Endothelial cell of umbilical vein (primary cell): ENCODE measurements around the gene PDE3A. TPM values are rescaled to one million over a fixed set of nuclear protein-coding genes. Genes with fewer than 3 reads are reported as not detected.

Experiments
- BruUV-seq: library from RNA; stranded (reverse); fragments of 400-500 nt; replicated peaks from 2 replicates; lab custom pipeline; 2021; lab: Mats Ljungman, UMichigan
- CTCF ChIA-PET: fragments of 300-600, 350-600 bp; sonication (Branson Sonifier 250); formaldehyde crosslinking; loops from one replicate; lab custom pipeline; 2021; ENCODE audit warnings: antibody characterized with exemption, inconsistent platforms; lab: Charles Lee
- POLR2A ChIA-PET: fragments of 300-600, 350-600 bp; sonication (Branson Sonifier 250); formaldehyde crosslinking; loops from one replicate; lab custom pipeline; 2021; ENCODE audit warnings: antibody characterized with exemption, inconsistent platforms; lab: Charles Lee
- DNase-seq: peaks from one replicate; pipeline ENCODE4 v3.0.0-alpha.2; 2011; ENCODE audit warnings: low read depth, low spot score
- FAIRE-seq: peaks from 2 replicates; lab custom pipeline; 2011; peaks lifted over from hg19 to GRCh38; lab: Jason Lieb, UNC
- H2AFZ ChIP-seq: 2 replicates; pipeline ENCODE4 v1.6.0; 2012; ENCODE audit warnings: low read depth, low read length, control low read depth, inconsistent platforms
- H3K27ac ChIP-seq: 2 replicates; pipeline ENCODE4 v1.5.1; 2011; ENCODE audit warnings: low read depth, mild to moderate bottlenecking, control low read depth, low read length, moderate library complexity; ENCODE audit not compliant: insufficient read depth
- H3K27me3 ChIP-seq, 2 experiments: 2 replicates each; pipeline versions ENCODE4 v1.6.0 to v1.6.1; 2011; ENCODE audit warnings: low read length in 2 of 2, mixed read lengths in 1 of 2; ENCODE audit not compliant: control insufficient read depth in 2 of 2, insufficient read depth in 2 of 2
- H3K36me3 ChIP-seq, 2 experiments: 2 replicates in 1 of 2; 3 replicates in 1 of 2; pipeline ENCODE4 v1.5.1; 2011; ENCODE audit warnings: low read length in 2 of 2, mild to moderate bottlenecking in 1 of 2, moderate library complexity in 1 of 2; ENCODE audit not compliant: control insufficient read depth in 2 of 2, insufficient read depth in 2 of 2; ENCODE audit errors: extremely low read depth in 1 of 2
- H3K4me1 ChIP-seq: 3 replicates; pipeline ENCODE4 v1.5.1; 2011; ENCODE audit warnings: mild to moderate bottlenecking, low read length; ENCODE audit not compliant: control insufficient read depth, insufficient read depth; ENCODE audit errors: extremely low read depth
- H3K4me2 ChIP-seq: 2 replicates; pipeline ENCODE4 v1.6.1; 2011; ENCODE audit warnings: low read length, control low read depth, mixed read lengths; ENCODE audit not compliant: insufficient read depth
- H3K4me3 ChIP-seq, 3 experiments: fragments of 200-600 bp in 1 of 3; sonication (generic), shearing (Covaris generic) in 1 of 3; replicated peaks in 1 of 3; 2 replicates each; pipeline ENCODE4 v1.5.1; 2011 to 2016; ENCODE audit warnings: control low read depth in 3 of 3, low read length in 3 of 3, mild to moderate bottlenecking in 2 of 3, inconsistent platforms in 1 of 3, low read depth in 1 of 3, moderate library complexity in 1 of 3; ENCODE audit not compliant: insufficient read depth in 1 of 3
- H3K79me2 ChIP-seq: 2 replicates; pipeline ENCODE4 v1.6.0; 2012; ENCODE audit warnings: low read length, inconsistent platforms; ENCODE audit not compliant: control insufficient read depth, insufficient read depth
- H3K9ac ChIP-seq: replicated peaks from 2 replicates; pipeline ENCODE3; 2011; ENCODE audit warnings: low read length, control low read depth; ENCODE audit not compliant: insufficient read depth; ENCODE audit errors: extremely low read depth
- H3K9me1 ChIP-seq: replicated peaks from 3 replicates; pipeline ENCODE4 v1.6.0; 2011; ENCODE audit warnings: mild to moderate bottlenecking, low read length; ENCODE audit not compliant: control insufficient read depth, insufficient read depth; ENCODE audit errors: extremely low read depth
- H3K9me3 ChIP-seq: replicated peaks from 2 replicates; pipeline ENCODE4 v1.5.1; 2012; ENCODE audit warnings: low read length, inconsistent platforms; ENCODE audit not compliant: control insufficient read depth, insufficient read depth
- H4K20me1 ChIP-seq: replicated peaks from 2 replicates; pipeline ENCODE3; 2011; ENCODE audit warnings: mild to moderate bottlenecking, low read length; ENCODE audit not compliant: control insufficient read depth, insufficient read depth; ENCODE audit errors: extremely low read depth
- EZH2 ChIP-seq: IDR thresholded peaks from 2 replicates; pipeline ENCODE4 v1.6.1; 2012; ENCODE audit warnings: borderline replicate concordance, low read depth, mild to moderate bottlenecking, moderate library complexity, low read length, inconsistent platforms; ENCODE audit not compliant: severe bottlenecking
- FOS ChIP-seq: IDR thresholded peaks from 2 replicates; pipeline ENCODE4 v1.6.1; 2011; ENCODE audit warnings: mild to moderate bottlenecking, low read length, moderate library complexity, borderline replicate concordance; ENCODE audit not compliant: insufficient read depth
- GATA2 ChIP-seq: IDR thresholded peaks from 2 replicates; pipeline ENCODE4 v1.7.0; 2011; ENCODE audit warnings: low read depth, mild to moderate bottlenecking, moderate library complexity, mixed read lengths, low read length; ENCODE audit not compliant: insufficient read length, insufficient read depth
- JUN ChIP-seq: IDR thresholded peaks from 2 replicates; pipeline ENCODE4 v1.6.1; 2011; ENCODE audit warnings: borderline replicate concordance, low read depth; ENCODE audit not compliant: insufficient read length, insufficient read depth
- MYC ChIP-seq: IDR thresholded peaks from one replicate; pipeline ENCODE4 v1.6.1; 2011; ENCODE audit warnings: mild to moderate bottlenecking, low read depth, low read length
- POLR2A ChIP-seq: IDR thresholded peaks from 2 replicates; pipeline ENCODE4 v1.6.1; 2012; ENCODE audit warnings: low read depth, mild to moderate bottlenecking, control low read depth, low read length
- POLR2AphosphoS5 ChIP-seq: IDR thresholded peaks from 2 replicates; pipeline ENCODE4 v1.6.1; 2012; ENCODE audit warnings: low read depth, mild to moderate bottlenecking, control low read depth, low read length, moderate library complexity; ENCODE audit not compliant: insufficient read depth
- dilution Hi-C: fragments of 300-500 bp; cut with MboI; formaldehyde crosslinking; loops from one replicate; pipeline ENCODE4 v1.15.0; 2019; ENCODE audit warnings: low sequenced_read_pairs; ENCODE audit not compliant: extremely low pct_ligation_motif_present
- intact Hi-C: fragments of 100-400 bp; cut with micrococcal nuclease; formaldehyde crosslinking; loops from one replicate; pipeline ENCODE4 v1.10.0; 2022
- polyA plus RNA-seq, 4 experiments: library from polyadenylated mRNA; depleted of rRNA in 3 of 4; stranded (reverse) in 3 of 4; unstranded in 1 of 4; fragments of >200 nt; gene quantifications; 2 replicates each; pipeline versions ENCODE4 v1.2.1 to v1.2.3, GENCODE V29; 2011 to 2012; ENCODE audit warnings: missing spikeins in 1 of 4
- total RNA-seq: library from RNA; stranded (reverse); gene quantifications from 2 replicates; pipeline ENCODE4 v1.2.3, GENCODE V29; 2021
- TF ChIP-seq, protein P1 (sequence below): IDR thresholded peaks from 2 replicates; pipeline ENCODE4 v1.6.1; 2011; ENCODE audit not compliant: insufficient read depth, insufficient read length
- TF ChIP-seq, protein P2 (sequence below), 2 donors: IDR thresholded peaks; 1 replicate in 1 of 2; 2 replicates in 1 of 2; pipeline ENCODE4 v1.5.1; 2011; ENCODE audit warnings: low read length in 2 of 2, mild to moderate bottlenecking in 2 of 2, moderate library complexity in 2 of 2, control low read depth in 1 of 2, inconsistent platforms in 1 of 2, low read depth in 1 of 2; ENCODE audit not compliant: insufficient read depth in 1 of 2; ENCODE audit errors: extremely low read depth in 1 of 2

The PDE3A gene
- total and polyA plus RNA-seq, 2 donors (not counting 3 experiments of a cell fraction or from before 2014, with no cell fraction given): 14.0 to 27.4 TPM

DNA sequence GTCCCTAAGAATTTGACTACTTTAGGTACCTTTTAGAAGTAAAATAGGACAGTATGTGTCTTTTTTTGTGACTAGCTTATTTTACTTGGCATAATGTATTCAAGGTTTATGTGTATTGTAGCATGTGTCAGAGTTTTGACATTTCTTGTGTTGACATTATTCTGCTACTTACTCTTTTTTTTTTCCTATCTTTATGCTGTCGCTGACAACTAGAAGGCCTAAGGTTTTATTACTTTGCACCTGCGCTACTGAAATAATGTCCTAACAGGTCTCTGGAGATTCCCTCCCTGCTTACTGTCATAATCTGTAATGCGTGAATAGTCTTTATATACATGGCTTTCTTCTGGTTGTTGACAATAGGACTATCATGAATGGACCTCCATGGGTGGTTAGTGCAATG lies 43.0 kb downstream of the PDE3A start:
- no peak for FAIRE-seq

More for the DNA sequence above, 43.0 kb downstream of the PDE3A start:
- Histone ChIP-seq H3K9me3 (no peaks in the 10 kb centered on the region), H3K9ac (no peak overlapping the region), H3K79me2 (peaks cover 22% of the 10 kb centered on the region), H3K27me3 (no peaks in the 10 kb centered on the region), H3K4me3 (no peak overlapping the region), H3K27ac (no peak overlapping the region), H3K4me1 (no peaks in the 10 kb centered on the region), H3K4me2 (no peak overlapping the region), H4K20me1 (peaks cover 8% of the 10 kb centered on the region), H3K36me3 (no peaks in the 10 kb centered on the region), H2AFZ (no peak overlapping the region), H3K9me1 (no peaks in the 10 kb centered on the region)
- CTCF ChIA-PET: no interaction called here
- DNase-seq: no peak
- no peak for TF ChIP-seq POLR2AphosphoS5
- no peak for TF ChIP-seq GATA2
- no peak for TF ChIP-seq POLR2A
- no peak for TF ChIP-seq MYC
- no peak for TF ChIP-seq JUN
- TF ChIP-seq EZH2: no peak
- TF ChIP-seq, protein P1, sequence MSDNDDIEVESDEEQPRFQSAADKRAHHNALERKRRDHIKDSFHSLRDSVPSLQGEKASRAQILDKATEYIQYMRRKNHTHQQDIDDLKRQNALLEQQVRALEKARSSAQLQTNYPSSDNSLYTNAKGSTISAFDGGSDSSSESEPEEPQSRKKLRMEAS: no peak
- TF ChIP-seq, protein P2, sequence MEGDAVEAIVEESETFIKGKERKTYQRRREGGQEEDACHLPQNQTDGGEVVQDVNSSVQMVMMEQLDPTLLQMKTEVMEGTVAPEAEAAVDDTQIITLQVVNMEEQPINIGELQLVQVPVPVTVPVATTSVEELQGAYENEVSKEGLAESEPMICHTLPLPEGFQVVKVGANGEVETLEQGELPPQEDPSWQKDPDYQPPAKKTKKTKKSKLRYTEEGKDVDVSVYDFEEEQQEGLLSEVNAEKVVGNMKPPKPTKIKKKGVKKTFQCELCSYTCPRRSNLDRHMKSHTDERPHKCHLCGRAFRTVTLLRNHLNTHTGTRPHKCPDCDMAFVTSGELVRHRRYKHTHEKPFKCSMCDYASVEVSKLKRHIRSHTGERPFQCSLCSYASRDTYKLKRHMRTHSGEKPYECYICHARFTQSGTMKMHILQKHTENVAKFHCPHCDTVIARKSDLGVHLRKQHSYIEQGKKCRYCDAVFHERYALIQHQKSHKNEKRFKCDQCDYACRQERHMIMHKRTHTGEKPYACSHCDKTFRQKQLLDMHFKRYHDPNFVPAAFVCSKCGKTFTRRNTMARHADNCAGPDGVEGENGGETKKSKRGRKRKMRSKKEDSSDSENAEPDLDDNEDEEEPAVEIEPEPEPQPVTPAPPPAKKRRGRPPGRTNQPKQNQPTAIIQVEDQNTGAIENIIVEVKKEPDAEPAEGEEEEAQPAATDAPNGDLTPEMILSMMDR (IDR thresholded peaks at IDR 0.05; ENCODE audit: extremely low read depth in 1 of 2, insufficient read depth in 1 of 2, low read depth in 1 of 2, low read length in 2 of 2): no peak
- no peak for TF ChIP-seq FOS
- BruUV-seq: no TSS peak
- POLR2A ChIA-PET: no interaction called here
- dilution Hi-C loops (no loop called here), intact Hi-C loops (no loop called here)
